ENCODE data around the gene PON2. TPM values are rescaled to one million over a fixed set of nuclear protein-coding genes. Genes with fewer than 3 reads are reported as not detected.

Gene PON2
- total and polyA plus RNA-seq, 10 donors, result 7.6 to 56.8 (median 32.7) TPM

DNA sequence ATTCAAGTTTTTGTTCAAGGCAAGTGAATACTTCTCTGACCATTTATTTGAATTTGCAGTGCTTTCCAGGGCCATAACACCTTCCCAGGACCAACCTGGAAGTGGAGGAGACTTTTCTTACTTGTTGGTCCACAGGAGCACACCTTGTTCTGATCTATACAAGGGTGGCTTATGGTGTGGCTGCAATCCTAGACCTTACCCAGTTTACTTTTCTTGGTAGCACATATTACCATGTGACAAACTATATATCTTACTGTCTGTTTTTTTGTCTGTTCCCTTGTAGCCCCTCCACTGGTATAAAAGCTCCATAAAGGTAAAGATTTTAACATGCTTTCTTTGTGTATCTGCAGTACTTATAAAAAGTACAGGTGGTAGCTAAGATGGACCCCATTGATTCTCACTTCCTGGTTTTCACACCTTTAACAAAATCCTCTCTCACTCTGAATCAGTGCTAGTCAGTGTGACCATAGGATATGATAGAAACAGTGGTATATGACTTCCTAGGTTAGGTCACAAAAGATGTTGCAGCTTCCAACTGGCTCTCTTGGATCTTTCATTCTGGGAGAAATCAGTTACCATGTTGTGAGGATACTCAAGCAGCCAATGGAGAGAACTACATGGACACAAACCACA is 45.3 kb upstream of the PON2 start:
- H3K36me3 ChIP-seq, result no peaks in the 10 kb centered on the region
- peaks cover 0 to 10% (median 0%) of the 10 kb centered on the region in 6 donors for H3K4me1 ChIP-seq
- no peak for DNase-seq
- H3K9me3 ChIP-seq, result no peaks in the 10 kb centered on the region
- intact Hi-C loops (cut with DNase I; ENCODE audit: low total_unique reads), result loop anchor here (5.0 kb wide), 1 partner anchor 1028 kb away; no protein-coding TSS in a partner anchor
- TF ChIP-seq, protein P1, sequence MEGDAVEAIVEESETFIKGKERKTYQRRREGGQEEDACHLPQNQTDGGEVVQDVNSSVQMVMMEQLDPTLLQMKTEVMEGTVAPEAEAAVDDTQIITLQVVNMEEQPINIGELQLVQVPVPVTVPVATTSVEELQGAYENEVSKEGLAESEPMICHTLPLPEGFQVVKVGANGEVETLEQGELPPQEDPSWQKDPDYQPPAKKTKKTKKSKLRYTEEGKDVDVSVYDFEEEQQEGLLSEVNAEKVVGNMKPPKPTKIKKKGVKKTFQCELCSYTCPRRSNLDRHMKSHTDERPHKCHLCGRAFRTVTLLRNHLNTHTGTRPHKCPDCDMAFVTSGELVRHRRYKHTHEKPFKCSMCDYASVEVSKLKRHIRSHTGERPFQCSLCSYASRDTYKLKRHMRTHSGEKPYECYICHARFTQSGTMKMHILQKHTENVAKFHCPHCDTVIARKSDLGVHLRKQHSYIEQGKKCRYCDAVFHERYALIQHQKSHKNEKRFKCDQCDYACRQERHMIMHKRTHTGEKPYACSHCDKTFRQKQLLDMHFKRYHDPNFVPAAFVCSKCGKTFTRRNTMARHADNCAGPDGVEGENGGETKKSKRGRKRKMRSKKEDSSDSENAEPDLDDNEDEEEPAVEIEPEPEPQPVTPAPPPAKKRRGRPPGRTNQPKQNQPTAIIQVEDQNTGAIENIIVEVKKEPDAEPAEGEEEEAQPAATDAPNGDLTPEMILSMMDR (IDR thresholded peaks at IDR 0.05 in 8 of 11, conservative IDR thresholded peaks at IDR 0.05 in 3 of 11), result no peak
- TF ChIP-seq POLR2A (IDR thresholded peaks at IDR 0.05), result no peak
- TF ChIP-seq POLR2AphosphoS5 (IDR thresholded peaks at IDR 0.05), result no peak
- no peak overlapping the region for H3K4me3 ChIP-seq
- no peaks in the 10 kb centered on the region for H3K27me3 ChIP-seq (replicated peaks in 1 of 7)
- no peak overlapping the region for H3K27ac ChIP-seq

GRCh38 chr7:95478272-95479037 is 43.6 kb upstream of the PON2 start:
- no peak for DNase-seq
- no peak overlapping the region for H3K27ac ChIP-seq
- no peaks in the 10 kb centered on the region for H3K36me3 ChIP-seq
- WGBS, 5 donors, result 70 to 83% (median 76%) methylated on average over 18 of the region's 18 CpGs
- H3K9me3 ChIP-seq, result no peaks in the 10 kb centered on the region
- H3K27me3 ChIP-seq (replicated peaks in 1 of 7), result no peaks in the 10 kb centered on the region
- TF ChIP-seq POLR2A (IDR thresholded peaks at IDR 0.05) (no peak), POLR2AphosphoS5 (IDR thresholded peaks at IDR 0.05) (no peak)
- TF ChIP-seq, protein P1 (IDR thresholded peaks at IDR 0.05 in 8 of 11, conservative IDR thresholded peaks at IDR 0.05 in 3 of 11), result peak in 1 of 11 experiments; percentile 20
- H3K4me1 ChIP-seq, result peaks cover 0 to 10% (median 0%) of the 10 kb centered on the region in 6 donors
- intact Hi-C loops (cut with DNase I; ENCODE audit: low total_unique reads), result loop anchor here (5.0 kb wide), 1 partner anchor 1026 kb away; no protein-coding TSS in a partner anchor
- H3K4me3 ChIP-seq, result no peak overlapping the region

DNA sequence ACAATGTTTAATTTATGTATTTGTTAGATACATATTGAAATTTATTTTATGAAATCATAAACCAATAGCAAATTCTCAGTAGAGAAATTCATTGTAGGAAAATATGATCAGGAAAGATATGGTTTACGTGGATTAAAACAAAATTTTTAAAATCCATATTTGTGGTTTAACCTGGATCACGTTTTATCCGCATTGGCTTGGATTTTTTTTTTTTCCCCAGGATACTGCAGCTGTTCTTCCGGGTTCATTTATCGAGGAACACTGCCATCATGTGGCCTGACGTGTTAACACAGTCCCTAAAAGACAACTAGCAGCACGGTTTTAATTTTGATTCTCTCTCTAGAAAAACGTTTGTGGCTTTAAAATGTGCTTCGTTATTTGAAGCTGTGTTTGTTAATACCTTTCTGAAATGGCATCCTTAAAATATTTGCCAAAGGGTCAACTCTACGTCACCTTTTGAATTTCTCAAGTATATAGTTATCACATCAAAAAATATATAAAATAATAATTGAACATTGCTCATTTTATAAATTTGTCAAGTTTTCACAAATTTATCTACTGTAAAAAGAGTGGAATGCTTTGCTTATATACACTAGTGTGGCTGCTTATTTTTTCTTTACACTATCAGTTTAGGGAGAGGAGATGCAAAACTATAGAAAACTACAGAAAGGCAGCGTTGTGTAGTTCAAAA is 42.2 kb upstream of the PON2 start:
- Histone ChIP-seq H3K4me3 (no peak overlapping the region), H3K27ac (no peak overlapping the region), H3K4me1 (peaks cover 0 to 10% (median 0%) of the 10 kb centered on the region in 6 donors), H3K9me3 (no peaks in the 10 kb centered on the region), H3K27me3 (replicated peaks in 1 of 7) (no peaks in the 10 kb centered on the region), H3K36me3 (no peaks in the 10 kb centered on the region)
- intact Hi-C loops (cut with DNase I; ENCODE audit: low total_unique reads), result loop anchor here (5.0 kb wide), 1 partner anchor 1025 kb away; no protein-coding TSS in a partner anchor
- 10 to 12% (median 11%) methylated on average over 11 of the region's 11 CpGs for WGBS, 5 donors
- no peak for DNase-seq
- TF ChIP-seq, protein P1 (IDR thresholded peaks at IDR 0.05 in 8 of 11, conservative IDR thresholded peaks at IDR 0.05 in 3 of 11), result peak; percentile 60 to 85 (median 76)
- no peak for TF ChIP-seq POLR2A (IDR thresholded peaks at IDR 0.05)

Measured in spleen (tissue), 11 donors.